BE2C (cell line): ENCODE measurements around the gene ZNF853.

Experiments used
- DNase-seq: peaks from one replicate; pipeline ENCODE4 v3.0.0-alpha.2; 2020
- H3K27me3 ChIP-seq: fragments of 250-450 bp; sonication (Bioruptor Pico); 2 replicates; pipeline ENCODE4 v1.5.1; 2020; ENCODE audit warnings: mild to moderate bottlenecking
- H3K36me3 ChIP-seq: fragments of 250-450 bp; sonication (Bioruptor Pico); 2 replicates; pipeline ENCODE4 v1.5.1; 2020; ENCODE audit warnings: mild to moderate bottlenecking
- H3K4me1 ChIP-seq: fragments of 250-450 bp; sonication (Bioruptor Pico); 2 replicates; pipeline ENCODE4 v1.5.1; 2020
- H3K4me3 ChIP-seq: 2 replicates; pipeline ENCODE4 v1.5.1; 2011; ENCODE audit warnings: low read depth, low read length
- H3K9me3 ChIP-seq: fragments of 250-450 bp; sonication (Bioruptor Pico); 2 replicates; pipeline ENCODE4 v1.5.1; 2020
- CTCF ChIP-seq: IDR thresholded peaks from 2 replicates; pipeline ENCODE4 v1.5.1; 2012; ENCODE audit warnings: mild to moderate bottlenecking, low read depth, low read length

ZNF853 gene

GRCh38 chr7:6653071-6654003 lies 37.9 kb downstream of the ZNF853 start:
- H3K4me3 ChIP-seq, result no peak overlapping the region
- DNase-seq, result no peak

GRCh38 chr7:6654113-6654841 lies 38.9 kb downstream of the ZNF853 start:
- Histone ChIP-seq H3K9me3 (no peaks in the 10 kb centered on the region; the same call in 1 of the 2 replicates), H3K4me3 (no peak overlapping the region), H3K36me3 (peaks cover 44% of the 10 kb centered on the region), H3K27me3 (no peaks in the 10 kb centered on the region), H3K4me1 (no peaks in the 10 kb centered on the region)
- no peak for TF ChIP-seq CTCF
- no peak for DNase-seq

More at GRCh38 chr7:6653071-6654003, 37.9 kb downstream of the ZNF853 start:
- Histone ChIP-seq H3K27me3 (no peaks in the 10 kb centered on the region), H3K9me3 (no peaks in the 10 kb centered on the region; the same call in 1 of the 2 replicates), H3K4me1 (no peaks in the 10 kb centered on the region), H3K36me3 (peaks cover 54% of the 10 kb centered on the region)
- no peak for TF ChIP-seq CTCF

- H3K27me3 ChIP-seq, result no peaks in the 10 kb centered on the region
- no peaks in the 10 kb centered on the region for H3K4me1 ChIP-seq
- TF ChIP-seq CTCF, result no peak
- H3K4me3 ChIP-seq, result no peak overlapping the region
- no peak for DNase-seq
- peaks cover 37% of the 10 kb centered on the region for H3K36me3 ChIP-seq
- no peaks in the 10 kb centered on the region; the same call in 1 of the 2 replicates for H3K9me3 ChIP-seq
Measured at GRCh38 chr7:6654842-6655610, 39.6 kb downstream of the ZNF853 start.

GRCh38 chr7:6655636-6656385 lies 40.4 kb downstream of the ZNF853 start:
- no peaks in the 10 kb centered on the region; the same call in 1 of the 2 replicates for H3K9me3 ChIP-seq
- no peaks in the 10 kb centered on the region for H3K4me1 ChIP-seq
- TF ChIP-seq CTCF, result no peak
- no peak overlapping the region for H3K4me3 ChIP-seq
- no peak for DNase-seq
- peaks cover 29% of the 10 kb centered on the region for H3K36me3 ChIP-seq
- no peaks in the 10 kb centered on the region for H3K27me3 ChIP-seq

- Histone ChIP-seq H3K4me3 (no peak overlapping the region), H3K27me3 (no peaks in the 10 kb centered on the region), H3K36me3 (peaks cover 24% of the 10 kb centered on the region), H3K4me1 (no peaks in the 10 kb centered on the region), H3K9me3 (no peaks in the 10 kb centered on the region; the same call in 1 of the 2 replicates)
- TF ChIP-seq CTCF, result no peak
- DNase-seq, result no peak
Measured at GRCh38 chr7:6656413-6656812, 41.0 kb downstream of the ZNF853 start.
